Fibroblast of skin of right biceps (primary cell): ENCODE data around the gene ALKBH2.
A peak's percentile ranks its signal among the peaks of the same experiment; 100 is the strongest.

ENCODE experiments used
- DNase-seq: peaks from one replicate; pipeline ENCODE4 v3.0.0-alpha.2; 2013

ALKBH2 gene

GRCh38 chr12:109113661-109114321 lies 20.5 kb upstream of the ALKBH2 start:
- DNase-seq = no peak

- DNase-seq = no peak
Measured at GRCh38 chr12:109112720-109113465, 19.6 kb upstream of the ALKBH2 start.

GRCh38 chr12:109110988-109111495 lies 17.8 kb upstream of the ALKBH2 start:
- peak; percentile 79 for DNase-seq

DNA sequence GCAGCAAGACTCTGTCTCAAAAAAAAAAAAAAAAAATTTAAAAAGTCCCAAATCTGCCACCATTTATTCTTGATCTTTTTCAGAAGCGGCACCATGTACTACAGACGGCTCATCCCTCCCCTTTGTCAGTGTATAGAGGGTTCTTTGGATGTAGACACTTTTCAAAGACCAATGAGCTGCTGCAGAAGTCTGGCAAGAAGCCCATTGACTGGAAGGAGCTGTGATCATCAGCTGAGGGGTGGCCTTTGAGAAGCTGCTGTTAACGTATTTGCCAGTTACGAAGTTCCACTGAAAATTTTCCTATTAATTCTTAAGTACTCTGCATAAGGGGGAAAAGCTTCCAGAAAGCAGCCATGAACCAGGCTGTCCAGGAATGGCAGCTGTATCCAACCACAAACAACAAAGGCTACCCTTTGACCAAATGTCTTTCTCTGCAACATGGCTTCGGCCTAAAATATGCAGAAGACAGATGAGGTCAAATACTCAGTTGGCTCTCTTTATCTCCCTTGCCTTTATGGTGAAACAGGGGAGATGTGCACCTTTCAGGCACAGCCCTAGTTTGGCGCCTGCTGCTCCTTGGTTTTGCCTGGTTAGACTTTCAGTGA lies 16.6 kb upstream of the ALKBH2 start:
- DNase-seq = no peak

DNA sequence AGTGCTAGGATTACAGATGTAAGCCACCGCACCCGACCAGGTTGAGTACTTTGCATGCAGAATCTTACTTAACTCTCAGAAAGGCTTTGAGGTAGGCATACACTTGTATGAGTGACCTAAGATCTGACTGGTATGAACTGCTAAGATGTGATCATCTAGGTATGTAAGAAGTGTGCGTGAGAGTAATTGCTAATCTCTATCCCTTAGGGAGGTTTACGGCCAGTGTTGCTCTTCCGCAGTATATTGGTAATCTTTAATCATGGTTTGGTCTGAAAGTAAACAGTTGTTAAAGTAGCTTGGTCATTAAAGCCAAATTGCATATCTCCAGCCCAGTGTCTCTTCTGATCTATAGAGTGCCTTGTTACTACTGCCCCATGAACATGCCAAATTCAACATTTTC lies 11.9 kb upstream of the ALKBH2 start:
- no peak for DNase-seq

GRCh38 chr12:109102491-109102890 lies 9.2 kb upstream of the ALKBH2 start:
- no peak for DNase-seq

DNA sequence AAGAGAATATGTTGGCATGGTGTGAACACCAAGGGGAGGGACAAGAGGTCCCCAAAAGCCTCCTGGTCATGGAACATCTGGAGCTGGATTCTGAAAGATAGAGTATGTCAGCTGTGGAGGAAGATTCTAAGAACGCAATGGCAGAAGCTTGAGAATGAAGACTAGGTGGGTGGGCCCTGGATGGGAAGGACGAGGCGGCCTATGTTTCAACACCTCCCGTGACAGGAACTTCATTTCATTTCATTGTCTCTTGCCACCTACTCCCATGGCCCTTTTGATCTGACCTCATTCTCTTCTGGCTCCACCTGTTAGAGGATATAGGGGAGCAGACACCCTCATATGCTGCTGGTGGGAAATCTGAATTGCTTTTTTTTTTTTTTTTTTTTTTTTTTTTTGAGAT lies 7.5 kb upstream of the ALKBH2 start:
- no peak for DNase-seq

DNA sequence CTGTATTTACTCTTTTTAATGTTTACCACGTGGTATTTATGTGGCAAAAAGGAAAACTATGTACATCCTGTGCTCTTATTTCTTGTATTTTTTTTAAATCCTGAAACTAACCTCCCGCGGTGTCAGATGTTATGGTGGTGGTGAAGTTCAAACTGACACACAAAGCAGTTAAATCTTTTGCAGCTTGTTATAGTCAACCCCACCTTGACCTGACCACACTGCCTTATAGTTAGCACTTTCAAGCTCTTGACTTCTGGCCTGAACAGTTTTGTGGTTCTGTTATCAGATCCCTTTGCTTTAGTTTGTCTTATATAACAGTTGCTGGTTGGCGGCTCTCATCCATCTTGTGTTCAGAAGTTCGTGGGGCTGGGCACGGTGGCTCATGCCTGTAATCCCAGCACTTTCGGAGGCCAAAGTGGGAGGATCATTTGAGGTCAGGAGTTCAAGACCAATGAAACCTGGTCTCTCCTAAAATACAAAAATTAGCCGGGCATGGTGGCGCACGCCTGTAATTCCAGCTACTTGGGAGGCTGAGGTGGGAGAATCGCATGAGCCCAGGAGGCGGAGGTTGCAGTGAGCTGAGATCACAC lies 6.3 kb upstream of the ALKBH2 start:
- no peak for DNase-seq

DNA sequence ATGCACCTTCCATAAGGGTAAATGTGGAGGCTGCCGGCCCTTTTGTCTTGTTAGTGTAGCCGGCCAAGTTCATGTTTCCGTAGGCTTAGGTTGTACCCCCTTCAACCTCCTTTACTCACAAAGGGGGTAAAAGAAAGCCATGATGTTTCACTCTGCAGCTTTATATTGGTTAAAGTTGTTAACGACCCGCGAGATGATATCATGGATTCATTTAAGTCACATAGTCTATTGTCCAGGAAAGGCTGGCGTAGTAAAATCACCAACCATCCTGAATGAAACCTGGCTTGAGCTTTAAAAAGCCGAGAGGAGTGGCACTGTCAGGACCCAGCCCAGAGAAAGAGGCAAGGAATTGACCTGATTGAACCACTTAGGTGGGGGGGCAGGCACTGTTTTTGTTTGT lies 5.4 kb upstream of the ALKBH2 start:
- DNase-seq = no peak

GRCh38 chr12:109098183-109098604 lies 4.9 kb upstream of the ALKBH2 start:
- peak; percentile 56 for DNase-seq

DNA sequence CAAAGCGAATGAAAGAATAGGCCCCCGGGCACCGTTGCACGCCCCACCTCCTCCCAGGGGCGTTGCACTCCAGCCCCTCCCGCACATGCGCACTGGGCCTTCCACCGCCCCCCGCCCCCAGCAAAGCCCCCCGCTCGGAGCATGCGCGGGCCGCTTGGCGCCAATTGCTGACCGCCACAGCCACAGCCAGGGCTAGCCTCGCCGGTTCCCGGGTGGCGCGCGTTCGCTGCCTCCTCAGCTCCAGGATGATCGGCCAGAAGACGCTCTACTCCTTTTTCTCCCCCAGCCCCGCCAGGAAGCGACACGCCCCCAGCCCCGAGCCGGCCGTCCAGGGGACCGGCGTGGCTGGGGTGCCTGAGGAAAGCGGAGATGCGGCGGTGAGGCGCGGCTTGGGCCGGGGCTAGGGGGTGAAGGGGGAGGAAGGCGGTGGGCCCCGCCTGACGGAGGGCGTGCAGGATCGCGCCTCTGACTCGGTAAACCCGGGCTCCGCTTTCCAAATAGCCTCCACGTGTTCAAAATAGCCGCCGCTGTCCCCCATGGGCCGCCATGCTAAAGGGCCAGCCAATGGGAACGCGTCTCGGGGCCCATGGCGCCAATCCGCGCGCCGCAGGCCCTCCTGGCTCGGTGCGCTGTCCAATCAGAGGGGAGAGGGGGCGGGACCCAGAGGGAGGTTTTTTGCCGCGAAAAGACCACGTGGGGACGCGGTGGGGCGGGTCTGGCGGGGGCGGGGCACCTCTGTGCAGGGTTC lies 4.3 kb upstream of the ALKBH2 start, which contains the start of gene UNG:
Gene UNG, plus strand, starts transcription at position 163 of the 748 bp plus-strand sequence. Its CDS starts 83 bp downstream, at position 246.
- DNase-seq = peak; percentile 96

GRCh38 chr12:109097140-109097434 lies 3.8 kb upstream of the ALKBH2 start:
- DNase-seq = no peak

GRCh38 chr12:109092497-109093021 lies 713 bp downstream of the ALKBH2 start:
- DNase-seq = peak; percentile 13

DNA sequence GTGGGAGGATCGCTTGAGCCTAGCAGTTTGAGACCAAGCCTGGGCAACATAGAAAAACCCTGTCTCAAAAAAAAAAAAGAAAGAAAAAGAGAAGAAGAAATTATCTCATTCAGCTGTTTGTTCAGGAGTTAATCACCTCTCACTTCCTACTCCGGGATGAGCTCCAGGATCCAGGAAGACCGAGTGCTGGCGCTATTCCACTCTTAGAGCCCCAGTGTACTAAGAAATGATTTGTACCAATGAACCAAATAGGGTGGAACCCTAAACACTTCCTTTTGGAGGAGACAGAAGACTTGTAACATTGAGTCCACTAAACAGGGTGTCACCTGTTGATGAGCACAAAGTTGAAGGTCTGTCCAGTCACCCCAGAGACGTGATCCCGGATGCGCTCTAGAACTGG lies 3.6 kb downstream of the ALKBH2 start:
- no peak for DNase-seq

GRCh38 chr12:109088818-109089217 lies 4.5 kb downstream of the ALKBH2 start:
- DNase-seq = peak; percentile 13

GRCh38 chr12:109087250-109087649 lies 6.0 kb downstream of the ALKBH2 start:
- no peak for DNase-seq

GRCh38 chr12:109085590-109085989 lies 7.7 kb downstream of the ALKBH2 start:
- DNase-seq = no peak

DNA sequence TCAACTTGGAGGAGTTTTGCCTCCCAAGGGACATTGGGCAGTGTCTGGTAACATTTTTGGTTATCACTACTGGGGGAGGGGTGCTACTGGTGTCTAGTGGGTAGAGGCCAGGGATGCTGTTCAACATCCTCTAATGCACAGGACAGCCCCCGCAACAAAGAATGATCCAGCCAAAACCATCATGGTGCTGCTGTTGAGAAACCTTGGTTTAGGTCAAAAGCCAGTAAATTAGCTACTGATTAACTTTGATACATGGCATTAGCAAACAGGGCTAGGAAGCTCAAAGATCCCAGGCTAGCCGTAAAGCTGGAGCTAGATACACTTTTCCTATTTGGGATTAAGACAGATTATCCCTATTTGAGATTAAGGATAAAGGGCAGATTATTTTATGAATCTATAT lies 8.8 kb downstream of the ALKBH2 start:
- DNase-seq = no peak

GRCh38 chr12:109082751-109083150 lies 10.5 kb downstream of the ALKBH2 start:
- DNase-seq = no peak

GRCh38 chr12:109074866-109075265 lies 18.4 kb downstream of the ALKBH2 start:
- DNase-seq = no peak

GRCh38 chr12:109069307-109070271 lies 23.7 kb downstream of the ALKBH2 start:
- DNase-seq = no peak

DNA sequence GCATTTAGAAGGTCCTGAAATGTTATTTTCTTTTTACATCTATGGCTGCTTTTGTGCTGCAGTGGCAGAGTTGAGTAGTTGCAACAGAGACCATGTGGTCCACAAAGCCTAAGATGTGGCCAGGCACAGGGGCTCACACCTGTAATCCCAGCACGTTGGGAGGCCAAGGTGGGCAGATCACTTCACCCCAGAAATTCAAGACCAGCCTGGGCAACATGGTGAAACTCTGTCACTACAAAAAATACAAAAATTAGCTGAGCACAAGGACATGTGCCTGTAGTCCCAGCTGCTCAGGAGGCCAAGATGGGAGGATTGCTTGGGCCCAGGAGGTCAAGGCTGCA lies 27.4 kb downstream of the ALKBH2 start:
- no peak for DNase-seq
